Measurements from ENCODE around the gene SCUBE1. TPM values are rescaled to one million over a fixed set of nuclear protein-coding genes. Genes with fewer than 3 reads are reported as not detected.
A peak's percentile ranks its signal among the peaks of the same experiment; 100 is the strongest.

SCUBE1 gene
- total and polyA plus RNA-seq, 2 donors (not counting 3 experiments of a cell fraction or from before 2014, with no cell fraction given), result 0.07 TPM; not detected in 1

DNA sequence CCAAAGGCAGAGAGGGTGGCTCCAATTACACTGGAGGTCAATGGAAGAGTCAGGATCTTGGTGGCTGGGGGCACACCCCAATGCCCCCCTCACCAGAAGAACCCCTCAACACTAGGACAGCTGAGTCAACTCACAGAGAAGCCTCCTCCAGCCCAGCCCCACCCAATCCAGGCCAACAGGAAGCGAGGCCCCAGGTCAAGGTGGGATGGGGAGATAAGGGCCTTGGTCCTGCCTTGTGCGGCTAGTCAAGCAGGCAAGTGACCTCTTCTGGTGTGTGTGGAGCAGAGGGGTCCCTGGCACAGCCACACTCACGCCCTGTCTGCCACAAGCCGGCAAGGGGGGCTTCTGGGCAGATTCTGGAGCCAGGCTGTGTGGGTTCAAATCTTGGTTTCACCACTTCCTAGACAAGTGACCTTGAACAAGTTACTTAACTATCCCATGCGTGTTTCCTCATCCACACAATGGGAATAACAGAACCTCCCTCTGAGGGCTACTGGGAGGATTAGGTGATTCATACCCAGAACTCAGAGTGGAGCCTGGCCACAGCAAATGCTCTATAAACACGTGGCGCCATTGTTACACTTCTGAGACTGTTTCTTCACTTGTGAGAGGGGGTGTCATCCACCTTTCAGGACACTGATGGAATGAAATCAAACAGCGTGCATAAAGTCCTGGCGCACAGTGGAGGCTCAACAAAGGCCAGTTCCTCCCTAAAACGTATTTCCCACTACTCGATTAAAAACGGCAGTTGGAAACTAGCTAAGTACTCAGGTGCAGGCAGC lies 159.5 kb downstream of the SCUBE1 start:
- FAIRE-seq (peak; percentile 78), DNase-seq (ENCODE audit: low read depth, low spot score) (peak; percentile 72)
- Histone ChIP-seq H3K4me1 (ENCODE audit: control insufficient read depth, extremely low read depth, insufficient read depth, low read length) (peaks cover 26% of the 10 kb centered on the region), H4K20me1 (replicated peaks; ENCODE audit: control insufficient read depth, extremely low read depth, insufficient read depth, low read length) (no peaks in the 10 kb centered on the region), H3K27ac (ENCODE audit: insufficient read depth, low read depth, low read length) (peak overlapping the region; percentile 62), H3K36me3 (ENCODE audit: control insufficient read depth in 2 of 2, extremely low read depth in 1 of 2, insufficient read depth in 2 of 2, low read length in 2 of 2) (peaks cover 3 to 6% of the 10 kb centered on the region in 2 experiments), H3K4me2 (ENCODE audit: insufficient read depth, low read length) (no peak overlapping the region), H3K9me3 (replicated peaks; ENCODE audit: control insufficient read depth, insufficient read depth, low read length) (no peaks in the 10 kb centered on the region), H3K9me1 (replicated peaks; ENCODE audit: control insufficient read depth, extremely low read depth, insufficient read depth, low read length) (no peaks in the 10 kb centered on the region), H3K9ac (replicated peaks; ENCODE audit: extremely low read depth, insufficient read depth, low read length) (no peak overlapping the region), H3K27me3 (ENCODE audit: control insufficient read depth in 2 of 2, insufficient read depth in 2 of 2, low read length in 2 of 2) (no peaks in the 10 kb centered on the region), H2AFZ (ENCODE audit: low read depth, low read length) (no peak overlapping the region), H3K79me2 (ENCODE audit: control insufficient read depth, insufficient read depth, low read length) (peaks cover 11% of the 10 kb centered on the region), H3K4me3 (replicated peaks in 1 of 3; ENCODE audit: insufficient read depth in 1 of 3, low read depth in 1 of 3, low read length in 3 of 3) (no peak overlapping the region)
- no TSS peak for BruUV-seq (replicated peaks)
- CTCF ChIA-PET, result no interaction called here
- dilution Hi-C loops (cut with MboI; ENCODE audit: extremely low pct_ligation_motif_present, low sequenced_read_pairs) (no loop called here), intact Hi-C loops (cut with micrococcal nuclease) (no loop called here)
- POLR2A ChIA-PET, result no interaction called here
- TF ChIP-seq MAX (IDR thresholded peaks at IDR 0.05; ENCODE audit: insufficient read depth, insufficient read length) (peak; percentile 66), JUN (IDR thresholded peaks at IDR 0.05; ENCODE audit: borderline replicate concordance, insufficient read depth, insufficient read length, low read depth) (no peak), CTCF (IDR thresholded peaks at IDR 0.05; ENCODE audit: extremely low read depth in 1 of 2, insufficient read depth in 1 of 2, low read depth in 1 of 2, low read length in 2 of 2) (no peak)

GRCh38 chr22:43182726-43183125 lies 160.4 kb downstream of the SCUBE1 start:
- H3K9me3 ChIP-seq (replicated peaks; ENCODE audit: control insufficient read depth, insufficient read depth, low read length), result no peaks in the 10 kb centered on the region
- ChIA-PET CTCF (no interaction called here), POLR2A (no interaction called here)
- H2AFZ ChIP-seq (ENCODE audit: low read depth, low read length), result no peak overlapping the region
- no peak for DNase-seq (ENCODE audit: low read depth, low spot score)
- no peaks in the 10 kb centered on the region for H4K20me1 ChIP-seq (replicated peaks; ENCODE audit: control insufficient read depth, extremely low read depth, insufficient read depth, low read length)
- peaks cover 23% of the 10 kb centered on the region for H3K4me1 ChIP-seq (ENCODE audit: control insufficient read depth, extremely low read depth, insufficient read depth, low read length)
- no peaks in the 10 kb centered on the region for H3K9me1 ChIP-seq (replicated peaks; ENCODE audit: control insufficient read depth, extremely low read depth, insufficient read depth, low read length)
- TF ChIP-seq POLR2AphosphoS5 (IDR thresholded peaks at IDR 0.05; ENCODE audit: insufficient read depth, low read depth, low read length) (no peak), EZH2 (IDR thresholded peaks at IDR 0.05; ENCODE audit: borderline replicate concordance, low read depth, low read length, severe bottlenecking) (no peak), MYC (IDR thresholded peaks at IDR 0.05; ENCODE audit: low read depth, low read length) (no peak), CTCF (IDR thresholded peaks at IDR 0.05; ENCODE audit: extremely low read depth in 1 of 2, insufficient read depth in 1 of 2, low read depth in 1 of 2, low read length in 2 of 2) (no peak), FOS (IDR thresholded peaks at IDR 0.05; ENCODE audit: borderline replicate concordance, insufficient read depth, low read length) (no peak), JUN (IDR thresholded peaks at IDR 0.05; ENCODE audit: borderline replicate concordance, insufficient read depth, insufficient read length, low read depth) (no peak), MAX (IDR thresholded peaks at IDR 0.05; ENCODE audit: insufficient read depth, insufficient read length) (no peak), POLR2A (IDR thresholded peaks at IDR 0.05; ENCODE audit: low read depth, low read length) (no peak), GATA2 (IDR thresholded peaks at IDR 0.05; ENCODE audit: insufficient read depth, insufficient read length, low read depth, low read length) (no peak)
- peaks cover 11% of the 10 kb centered on the region for H3K79me2 ChIP-seq (ENCODE audit: control insufficient read depth, insufficient read depth, low read length)
- no peak overlapping the region for H3K4me2 ChIP-seq (ENCODE audit: insufficient read depth, low read length)
- intact Hi-C loops (cut with micrococcal nuclease), result no loop called here
- H3K27ac ChIP-seq (ENCODE audit: insufficient read depth, low read depth, low read length), result no peak overlapping the region
- peaks cover 5 to 8% of the 10 kb centered on the region in 2 experiments for H3K36me3 ChIP-seq (ENCODE audit: control insufficient read depth in 2 of 2, extremely low read depth in 1 of 2, insufficient read depth in 2 of 2, low read length in 2 of 2)
- FAIRE-seq, result no peak
- no TSS peak for BruUV-seq (replicated peaks)
- no peak overlapping the region for H3K9ac ChIP-seq (replicated peaks; ENCODE audit: extremely low read depth, insufficient read depth, low read length)
- H3K4me3 ChIP-seq (replicated peaks in 1 of 3; ENCODE audit: insufficient read depth in 1 of 3, low read depth in 1 of 3, low read length in 3 of 3), result no peak overlapping the region
- no peaks in the 10 kb centered on the region for H3K27me3 ChIP-seq (ENCODE audit: control insufficient read depth in 2 of 2, insufficient read depth in 2 of 2, low read length in 2 of 2)
- dilution Hi-C loops (cut with MboI; ENCODE audit: extremely low pct_ligation_motif_present, low sequenced_read_pairs), result no loop called here

Data from endothelial cell of umbilical vein (primary cell).